ENCODE data around the gene SETD1A.

DNA sequence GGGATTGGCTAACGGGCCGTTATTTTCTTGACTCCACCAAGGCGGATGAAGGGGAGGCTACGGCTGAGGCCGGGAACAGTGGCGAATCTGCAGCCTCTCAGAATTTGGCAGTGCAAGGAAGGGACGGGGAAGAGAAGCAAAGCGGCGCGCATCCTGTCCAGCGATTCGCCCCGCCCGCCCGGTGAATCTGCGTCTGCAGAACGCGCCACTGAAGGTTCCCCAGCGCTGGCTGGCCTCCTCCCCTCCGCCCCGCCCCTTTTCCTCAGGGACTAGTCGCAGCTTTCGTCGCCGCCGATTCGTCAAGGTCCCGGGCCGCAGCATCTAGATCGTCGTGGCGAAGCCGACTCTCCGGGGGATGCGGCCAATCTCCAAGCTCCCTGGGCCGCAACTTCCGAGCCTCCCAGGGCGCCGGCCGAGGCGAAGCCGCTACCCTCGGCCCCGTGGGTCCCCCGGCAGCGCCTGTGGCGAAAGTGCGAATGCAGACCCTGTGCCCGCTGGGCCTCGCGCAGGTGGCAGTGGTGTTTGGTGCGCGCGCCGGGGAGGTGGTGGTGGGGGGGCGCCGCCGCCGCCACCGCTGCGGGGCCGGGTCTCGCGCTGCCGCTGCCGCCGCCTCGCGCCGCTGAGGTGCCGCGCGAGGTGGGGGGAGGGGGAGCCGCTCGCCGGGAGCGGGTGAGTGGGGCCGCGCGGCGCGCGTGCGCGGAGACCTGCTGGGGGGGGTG, at the start of gene SETD1A:
- TF ChIP-seq CTCF (IDR thresholded peaks at IDR 0.05): peak in 4 of 6 experiments; percentile 5 to 43 (median 15)
- TF ChIP-seq POLR2A (IDR thresholded peaks at IDR 0.05): peak in 2 of 4 donors; percentile 37 to 69
- TF ChIP-seq EP300 (IDR thresholded peaks at IDR 0.05): no peak

Measured in upper lobe of left lung (tissue), 4 donors.